Neural cell (in vitro differentiated cells): ENCODE data around the gene DCHS2.

ENCODE experiments used
- CTCF ChIP-seq: fragments of 450-650 bp; IDR thresholded peaks from 2 replicates; pipeline ENCODE4 v1.5.1; 2014; ENCODE audit warnings: antibody characterized with exemption, mild to moderate bottlenecking, moderate library complexity; ENCODE audit not compliant: poor library complexity, severe bottlenecking
- EP300 ChIP-seq: fragments of 450-650 bp; conservative IDR thresholded peaks from 2 replicates; pipeline ENCODE4 v1.6.1; 2014; ENCODE audit warnings: antibody characterized with exemption, mild to moderate bottlenecking, moderate library complexity; ENCODE audit not compliant: poor library complexity, severe bottlenecking
- EZH2 ChIP-seq: fragments of 200-600, 300-800 bp; shearing (Covaris generic), sonication (generic); IDR thresholded peaks from 2 replicates; pipeline ENCODE4 v1.6.1; 2014; ENCODE audit warnings: antibody characterized with exemption, low read length, borderline replicate concordance, mild to moderate bottlenecking; ENCODE audit not compliant: insufficient read depth, poor library complexity, severe bottlenecking
- MXI1 ChIP-seq: fragments of 450-650 bp; conservative IDR thresholded peaks from 2 replicates; pipeline ENCODE4 v1.6.1; 2014; ENCODE audit warnings: antibody characterized with exemption, mild to moderate bottlenecking; ENCODE audit not compliant: poor library complexity, severe bottlenecking
- POLR2AphosphoS5 ChIP-seq: IDR thresholded peaks from 2 replicates; pipeline ENCODE4 v1.6.1; 2012
- RAD21 ChIP-seq: fragments of 450-650 bp; conservative IDR thresholded peaks from 2 replicates; pipeline ENCODE4 v1.6.1; 2014; ENCODE audit warnings: antibody characterized with exemption, mild to moderate bottlenecking, moderate library complexity
- REST ChIP-seq: IDR thresholded peaks from 2 replicates; pipeline ENCODE4 v1.6.1; 2012; ENCODE audit warnings: borderline replicate concordance
- SMC3 ChIP-seq: fragments of 450-650 bp; conservative IDR thresholded peaks from 2 replicates; pipeline ENCODE4 v1.6.1; 2014; ENCODE audit warnings: antibody characterized with exemption, mild to moderate bottlenecking, moderate library complexity; ENCODE audit not compliant: poor library complexity
- TAF1 ChIP-seq: IDR thresholded peaks from 2 replicates; pipeline ENCODE4 v1.6.1; 2012; ENCODE audit warnings: low read depth

- TF ChIP-seq EZH2 (no peak), CTCF (no peak), EP300 (no peak), MXI1 (no peak), REST (no peak), POLR2AphosphoS5 (no peak), SMC3 (no peak), RAD21 (no peak), TAF1 (no peak)
These were observed 123.5 kb downstream of the DCHS2 start for GRCh38 chr4:154368060-154368459.
